Measurements from ENCODE around the gene CMC2. TPM values are rescaled to one million over a fixed set of nuclear protein-coding genes. Genes with fewer than 3 reads are reported as not detected.

Gene CMC2
- total and polyA plus RNA-seq, 9 of the 15 experiments (the other 6 are each of a cell fraction or from before 2014, with no cell fraction given) = 122 to 501 (median 172) TPM

DNA sequence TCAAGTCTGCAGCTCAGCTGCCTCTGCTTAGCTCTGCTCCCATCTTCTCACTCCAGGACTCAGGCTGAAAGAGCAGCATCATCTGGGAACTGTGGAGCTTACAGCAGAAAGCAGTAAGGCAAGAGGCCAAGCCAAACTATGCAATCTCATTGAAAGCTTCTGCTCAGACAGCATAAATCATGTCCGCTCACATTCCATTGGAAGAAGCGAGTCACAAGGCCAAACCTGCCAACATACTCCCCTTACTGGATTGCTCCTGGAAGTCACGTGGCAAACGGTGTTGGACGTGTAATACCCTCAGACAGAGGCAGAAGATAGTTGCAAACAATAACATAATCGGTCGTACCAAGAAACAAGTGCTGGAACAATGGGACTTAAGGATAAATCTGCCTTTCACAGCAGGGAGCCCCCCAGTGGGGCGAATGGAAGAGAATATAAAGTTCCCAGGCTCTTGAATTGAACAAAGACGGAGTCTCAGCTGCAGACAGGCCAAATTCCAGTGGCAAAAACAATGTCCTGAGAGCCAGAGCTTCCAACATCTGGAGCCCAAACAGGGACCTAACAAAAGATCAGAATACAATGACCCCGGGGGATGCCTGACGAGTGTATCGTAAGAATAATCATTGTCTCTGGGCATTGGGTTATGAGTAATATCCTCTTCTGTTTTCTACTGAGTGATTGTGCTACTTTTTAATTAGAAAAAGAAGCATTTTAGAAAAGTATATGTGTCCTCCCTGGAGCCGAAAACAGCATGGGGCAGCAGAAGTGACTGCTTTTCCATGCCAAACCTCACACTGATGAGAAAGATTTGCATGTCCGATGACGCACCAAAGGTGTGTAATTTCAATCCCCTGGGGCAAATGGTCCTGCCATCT is 68.4 kb downstream of the CMC2 start:
- 5% methylated on average over 15 of the region's 15 CpGs for WGBS (ENCODE audit: insufficient coverage, low coverage, missing lambda C conversion rate)
- ChIA-PET POLR2A (interaction anchor here (1.1 kb wide), 1 partner anchor 9 kb away, joined by 3 read pairs; no protein-coding TSS in a partner anchor), CTCF (ENCODE audit: low intra/inter-chr PET ratio) (no interaction called here)
- no peak for FAIRE-seq
- no peak for DNase-seq (ENCODE audit: extremely low read depth in 1 of 4, low spot score in 3 of 4)
- peak; percentile 58 for ATAC-seq
- no TSS peak for BruUV-seq (replicated peaks)
- no peaks in the 10 kb centered on the region for H3K9me3 ChIP-seq (replicated peaks; ENCODE audit: control insufficient read depth, insufficient read depth, low read depth, low read length)
- no peaks in the 10 kb centered on the region for H3K9me1 ChIP-seq (ENCODE audit: control insufficient read depth, insufficient read depth, low read length)
- no peak overlapping the region for H3K9ac ChIP-seq (ENCODE audit: insufficient read depth in 1 of 2, low read depth in 2 of 2, low read length in 2 of 2)
- no peaks in the 10 kb centered on the region for H4K20me1 ChIP-seq (replicated peaks; ENCODE audit: control insufficient read depth, insufficient read depth, low read length)
- in situ Hi-C loops (cut with MboI) = no loop called here
- no peak overlapping the region for H2AFZ ChIP-seq (ENCODE audit: low read depth, low read length)
- no peaks in the 10 kb centered on the region for H3K4me1 ChIP-seq (replicated peaks in 1 of 2; ENCODE audit: control insufficient read depth in 2 of 2, insufficient read depth in 2 of 2, low read length in 2 of 2)
- H3K27ac ChIP-seq (ENCODE audit: extremely low read depth, low read depth, low read length) = no peak overlapping the region
- no peaks in the 10 kb centered on the region for H3K79me2 ChIP-seq (ENCODE audit: control insufficient read depth, insufficient read depth, low read length)
- no peaks in the 10 kb centered on the region for H3K36me3 ChIP-seq (ENCODE audit: control insufficient read depth, insufficient read depth, low read length)
- peaks cover 31 to 48% of the 10 kb centered on the region in 2 experiments for H3K27me3 ChIP-seq (ENCODE audit: control insufficient read depth in 2 of 2, insufficient read depth in 2 of 2, low read length in 2 of 2)
- no peak overlapping the region for H3K4me3 ChIP-seq
- intact Hi-C loops (cut with micrococcal nuclease) = no loop called here
- H3K4me2 ChIP-seq (ENCODE audit: insufficient read depth, low read length) = no peak overlapping the region
- TF ChIP-seq ZNF77 (CRISPR knock-in tag; IDR thresholded peaks at IDR 0.05) (no peak), MBD2 (IDR thresholded peaks at IDR 0.05; ENCODE audit: borderline replicate concordance, low read depth) (no peak), ZNF174 (CRISPR knock-in tag; IDR thresholded peaks at IDR 0.05) (no peak), EWSR1 (IDR thresholded peaks at IDR 0.05; ENCODE audit: borderline replicate concordance, low read depth, partially characterized antibody) (no peak), ZNF146 (CRISPR knock-in tag; IDR thresholded peaks at IDR 0.05; ENCODE audit: unreplicated experiment) (no peak), HMBOX1 (IDR thresholded peaks at IDR 0.05) (no peak), SIRT6 (IDR thresholded peaks at IDR 0.05; ENCODE audit: low read depth, low read length) (no peak), PHF20 (IDR thresholded peaks at IDR 0.05; ENCODE audit: partially characterized antibody) (no peak)
- TF ChIP-seq, protein P1, sequence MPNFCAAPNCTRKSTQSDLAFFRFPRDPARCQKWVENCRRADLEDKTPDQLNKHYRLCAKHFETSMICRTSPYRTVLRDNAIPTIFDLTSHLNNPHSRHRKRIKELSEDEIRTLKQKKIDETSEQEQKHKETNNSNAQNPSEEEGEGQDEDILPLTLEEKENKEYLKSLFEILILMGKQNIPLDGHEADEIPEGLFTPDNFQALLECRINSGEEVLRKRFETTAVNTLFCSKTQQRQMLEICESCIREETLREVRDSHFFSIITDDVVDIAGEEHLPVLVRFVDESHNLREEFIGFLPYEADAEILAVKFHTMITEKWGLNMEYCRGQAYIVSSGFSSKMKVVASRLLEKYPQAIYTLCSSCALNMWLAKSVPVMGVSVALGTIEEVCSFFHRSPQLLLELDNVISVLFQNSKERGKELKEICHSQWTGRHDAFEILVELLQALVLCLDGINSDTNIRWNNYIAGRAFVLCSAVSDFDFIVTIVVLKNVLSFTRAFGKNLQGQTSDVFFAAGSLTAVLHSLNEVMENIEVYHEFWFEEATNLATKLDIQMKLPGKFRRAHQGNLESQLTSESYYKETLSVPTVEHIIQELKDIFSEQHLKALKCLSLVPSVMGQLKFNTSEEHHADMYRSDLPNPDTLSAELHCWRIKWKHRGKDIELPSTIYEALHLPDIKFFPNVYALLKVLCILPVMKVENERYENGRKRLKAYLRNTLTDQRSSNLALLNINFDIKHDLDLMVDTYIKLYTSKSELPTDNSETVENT (CRISPR knock-in tag; IDR thresholded peaks at IDR 0.05) = no peak
- TF ChIP-seq, protein P2, sequence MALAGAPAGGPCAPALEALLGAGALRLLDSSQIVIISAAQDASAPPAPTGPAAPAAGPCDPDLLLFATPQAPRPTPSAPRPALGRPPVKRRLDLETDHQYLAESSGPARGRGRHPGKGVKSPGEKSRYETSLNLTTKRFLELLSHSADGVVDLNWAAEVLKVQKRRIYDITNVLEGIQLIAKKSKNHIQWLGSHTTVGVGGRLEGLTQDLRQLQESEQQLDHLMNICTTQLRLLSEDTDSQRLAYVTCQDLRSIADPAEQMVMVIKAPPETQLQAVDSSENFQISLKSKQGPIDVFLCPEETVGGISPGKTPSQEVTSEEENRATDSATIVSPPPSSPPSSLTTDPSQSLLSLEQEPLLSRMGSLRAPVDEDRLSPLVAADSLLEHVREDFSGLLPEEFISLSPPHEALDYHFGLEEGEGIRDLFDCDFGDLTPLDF (CRISPR knock-in tag; IDR thresholded peaks at IDR 0.05) = no peak
